ENCODE data around the gene DLGAP3.
"Not testable (repeated sequence)": the region's sequence is repeated elsewhere in the genome, so short reads cannot be mapped to it uniquely, and the experiment has no call there.

The DLGAP3 gene

DNA sequence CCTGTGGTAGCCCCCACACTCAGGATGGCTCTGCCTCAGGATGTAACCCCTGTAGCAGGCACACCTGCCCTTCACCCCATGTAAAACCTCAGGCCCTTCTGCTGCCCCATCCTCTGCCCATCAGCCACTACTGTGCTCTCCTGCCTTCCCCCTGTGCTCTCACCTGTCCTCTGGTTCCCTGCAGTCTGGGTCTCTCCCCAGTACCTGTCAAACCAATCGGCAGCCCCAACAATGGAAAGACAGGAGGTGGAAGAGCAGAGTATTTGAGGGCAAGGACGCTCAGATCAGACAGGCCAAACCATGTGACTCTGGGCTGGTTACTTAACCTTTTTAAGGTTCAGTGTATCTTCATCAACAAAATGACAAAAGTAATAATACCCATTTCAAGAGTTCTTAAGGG, 100.8 kb downstream of the DLGAP3 start:
- no peak for DNase-seq

DNA sequence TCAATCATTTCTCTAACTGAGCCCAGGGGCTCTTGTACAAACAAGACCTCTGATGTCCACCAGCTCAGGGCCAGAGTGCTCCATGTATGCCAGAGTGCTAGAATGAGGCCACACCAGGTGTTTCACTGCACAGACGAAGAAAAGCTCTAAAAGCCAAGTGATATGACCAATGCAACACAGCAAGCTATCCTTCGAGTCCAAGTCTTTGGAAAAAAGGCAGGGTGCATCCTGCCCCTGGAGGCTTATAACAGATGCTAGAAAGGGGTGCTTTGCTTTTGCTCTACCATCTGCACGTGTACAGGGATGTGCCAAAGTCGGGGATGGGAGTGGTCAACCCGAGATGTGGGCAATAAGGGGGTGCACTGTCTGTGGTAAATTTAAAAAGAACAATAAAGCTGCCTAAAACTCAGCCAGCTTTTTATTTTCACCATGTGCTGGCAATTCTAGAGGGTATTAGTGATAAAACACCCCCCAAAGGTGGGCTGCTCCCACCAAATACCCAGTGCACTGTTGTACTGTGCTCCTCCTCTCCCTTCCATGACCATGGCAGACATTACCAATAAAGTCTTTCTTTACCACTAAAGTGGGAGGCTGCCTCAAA, 102.0 kb downstream of the DLGAP3 start:
- DNase-seq, result no peak

DNA sequence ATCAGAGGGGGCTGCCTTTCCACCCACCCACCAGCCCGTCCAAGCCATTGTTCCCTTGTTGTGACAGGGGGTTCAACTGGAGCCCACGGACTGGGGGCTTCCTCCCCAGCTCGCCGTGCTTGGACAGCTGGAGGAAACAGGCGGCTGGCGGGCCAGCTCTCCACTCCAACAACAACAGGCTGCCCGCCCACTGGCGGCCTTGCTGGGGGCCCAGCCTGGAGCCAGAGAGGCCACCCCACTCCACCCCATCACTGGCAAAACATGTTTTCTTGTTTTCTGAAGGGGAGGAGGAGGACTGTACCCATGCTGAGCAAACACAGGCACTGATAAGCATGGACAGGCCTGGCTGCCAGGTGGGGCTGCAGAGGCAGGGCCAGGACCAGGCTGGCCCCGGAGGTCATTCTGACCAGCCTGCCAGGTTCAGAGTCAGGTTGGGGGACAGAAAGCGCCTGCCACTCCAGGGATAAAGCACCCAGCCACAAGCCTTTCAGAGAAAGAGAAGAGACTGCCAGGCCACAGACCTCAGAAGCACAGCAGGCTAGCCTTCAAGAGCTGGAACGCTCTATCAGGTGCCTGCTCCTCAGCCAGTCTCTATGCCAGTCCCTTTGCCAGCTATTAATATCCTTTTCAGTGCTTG, 103.9 kb downstream of the DLGAP3 start:
- DNase-seq, result peak; percentile 13

DNA sequence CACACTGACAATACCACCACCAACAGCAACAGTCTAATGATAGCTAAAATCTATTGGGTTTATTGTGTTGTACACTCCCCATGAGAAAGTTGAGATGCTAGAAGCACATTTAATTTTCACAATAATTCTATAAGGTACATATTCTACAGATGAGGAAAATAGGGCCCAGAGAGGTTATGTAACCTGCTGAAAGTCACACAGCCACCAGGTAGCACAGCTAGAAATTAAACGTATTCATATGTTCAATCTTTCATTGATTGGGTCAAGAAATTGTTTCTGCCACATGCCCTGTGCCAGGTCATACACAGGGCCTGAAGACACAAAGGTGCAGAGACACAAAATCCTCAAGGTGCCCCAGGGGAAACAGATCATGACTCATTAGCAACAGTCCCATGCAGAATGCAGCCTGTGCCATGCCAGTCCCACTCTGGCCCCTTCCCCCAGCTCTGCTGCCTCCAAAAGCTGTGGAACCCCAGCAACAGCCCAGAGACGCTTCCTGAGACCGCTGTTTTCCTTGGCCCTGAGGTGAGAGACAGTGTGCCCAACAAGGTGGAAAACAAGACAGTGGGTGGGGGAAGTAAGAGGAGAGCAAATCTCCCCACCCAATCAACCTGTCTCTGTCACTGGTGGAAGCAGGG, 104.5 kb downstream of the DLGAP3 start:
- no peak for DNase-seq

GRCh38 chr1:34822202-34822601, 107.2 kb downstream of the DLGAP3 start:
- DNase-seq, result no peak

DNA sequence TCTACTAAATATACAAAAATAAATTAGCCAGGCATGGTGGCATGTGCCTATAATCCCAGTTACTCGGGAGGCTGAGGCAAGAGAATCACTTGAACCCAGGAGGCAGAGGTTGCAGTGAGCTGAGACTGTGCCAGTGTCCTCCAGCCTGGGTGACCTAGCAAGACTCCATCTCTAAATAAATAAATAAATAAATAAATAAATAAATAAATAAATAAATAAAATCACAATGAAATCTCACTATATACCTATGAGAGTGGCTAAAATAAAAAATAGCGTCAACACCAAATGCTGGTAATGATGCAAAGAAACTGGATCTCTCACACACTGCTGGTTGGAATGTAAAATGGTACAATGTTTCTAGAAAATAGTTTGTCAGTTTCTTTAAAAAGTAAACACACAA, 110.6 kb downstream of the DLGAP3 start:
- not testable (repeated sequence) for DNase-seq

GRCh38 chr1:34816778-34817177, 112.7 kb downstream of the DLGAP3 start:
- no peak for DNase-seq

DNA sequence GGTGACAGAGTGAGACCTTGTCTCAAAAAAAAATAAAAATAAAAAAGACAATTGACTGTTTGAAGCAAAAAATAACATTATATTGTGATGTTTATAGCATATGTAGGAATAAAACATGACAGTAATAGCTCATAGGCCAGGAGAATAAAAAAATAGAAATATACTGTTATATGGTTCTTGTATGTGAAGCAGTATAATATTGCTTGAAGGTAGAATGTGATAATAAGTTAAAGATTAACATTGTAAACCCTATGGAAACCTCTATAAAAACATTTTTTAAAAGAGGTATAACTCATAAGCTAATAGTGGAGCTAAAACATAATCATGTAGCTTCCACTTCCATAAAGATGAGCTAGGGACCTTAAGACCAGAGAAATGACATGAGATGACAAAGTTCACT, 113.1 kb downstream of the DLGAP3 start:
- DNase-seq, result no peak
